Lower lobe of right lung (tissue), 2 donors: ENCODE results near the gene FAM78B. TPM values are rescaled to one million over a fixed set of nuclear protein-coding genes. Genes with fewer than 3 reads are reported as not detected.

Experiments used
- ATAC-seq, 2 donors: fragments of 200-7000 bp; cut with Tn5 transposase; one replicate each; pipeline ENCODE4 v1.9.1; 2020 to 2022; ENCODE audit warnings: mild to moderate bottlenecking in 2 of 2, moderate library complexity in 2 of 2
- DNase-seq: peaks from one replicate; pipeline ENCODE4 v3.0.0-alpha.2; 2020
- H3K27ac ChIP-seq: fragments of 200-600 bp; one replicate; pipeline ENCODE4 v1.8.0; 2022
- H3K27me3 ChIP-seq: fragments of 200-600 bp; one replicate; pipeline ENCODE4 v1.8.0; 2022; ENCODE audit warnings: low read depth
- H3K36me3 ChIP-seq: fragments of 200-600 bp; one replicate; pipeline ENCODE4 v1.8.0; 2022; ENCODE audit warnings: mild to moderate bottlenecking
- H3K4me1 ChIP-seq: fragments of 200-600 bp; one replicate; pipeline ENCODE4 v1.8.0; 2022
- H3K4me3 ChIP-seq: fragments of 200-600 bp; one replicate; pipeline ENCODE4 v1.8.0; 2022; ENCODE audit warnings: mild to moderate bottlenecking
- H3K9me3 ChIP-seq: fragments of 200-600 bp; one replicate; pipeline ENCODE4 v1.8.0; 2022
- CTCF ChIP-seq: fragments of 200-600 bp; IDR thresholded peaks from one replicate; pipeline ENCODE4 v1.8.0; 2022; ENCODE audit warnings: antibody characterized with exemption, mild to moderate bottlenecking
- intact Hi-C: fragments of 100-400 bp; cut with DNase I; formaldehyde crosslinking; loops from one replicate; pipeline ENCODE4 v1.11.0; 2022
- total RNA-seq: library from RNA; stranded (reverse); fragmentation: NEBNext Ultra II Directional; extraction: Animal tissue kit (Norgen Biotek cat#: 25700); gene quantifications from one replicate; pipeline ENCODE4 v1.2.1, GENCODE V29; 2021
- donor health status: DM: no; HTN: yes; CAD: no; lungs with severe emphysema.

Gene FAM78B
- total RNA-seq, 1 donor from 2014 or later: 0.95 TPM

GRCh38 chr1:166090244-166090643 is 76.6 kb downstream of the FAM78B start:
- TF ChIP-seq CTCF: no peak
- intact Hi-C loops: no loop called here
- no peak overlapping the region for H3K4me3 ChIP-seq
- no peaks in the 10 kb centered on the region for H3K4me1 ChIP-seq
- no peak for DNase-seq
- H3K27me3 ChIP-seq: no peaks in the 10 kb centered on the region
- no peak overlapping the region for H3K27ac ChIP-seq
- no peaks in the 10 kb centered on the region for H3K9me3 ChIP-seq
- no peak for ATAC-seq
- H3K36me3 ChIP-seq: no peaks in the 10 kb centered on the region

GRCh38 chr1:166089804-166090203 is 77.0 kb downstream of the FAM78B start:
- no peaks in the 10 kb centered on the region for H3K9me3 ChIP-seq
- H3K4me1 ChIP-seq: no peaks in the 10 kb centered on the region
- ATAC-seq (no peak), DNase-seq (no peak)
- intact Hi-C loops: no loop called here
- TF ChIP-seq CTCF: no peak
- H3K27me3 ChIP-seq: no peaks in the 10 kb centered on the region
- no peak overlapping the region for H3K4me3 ChIP-seq
- H3K27ac ChIP-seq: no peak overlapping the region
- no peaks in the 10 kb centered on the region for H3K36me3 ChIP-seq

- no peaks in the 10 kb centered on the region for H3K27me3 ChIP-seq
These were observed 78.2 kb downstream of the FAM78B start for GRCh38 chr1:166088572-166088955.

GRCh38 chr1:166087734-166088571 is 78.8 kb downstream of the FAM78B start:
- TF ChIP-seq CTCF: no peak
- no peak for DNase-seq
- Histone ChIP-seq H3K4me3 (no peak overlapping the region), H3K4me1 (no peaks in the 10 kb centered on the region), H3K9me3 (no peaks in the 10 kb centered on the region), H3K27ac (no peak overlapping the region), H3K36me3 (no peaks in the 10 kb centered on the region), H3K27me3 (no peaks in the 10 kb centered on the region)
- ATAC-seq: no peak
- intact Hi-C loops: no loop called here

More at GRCh38 chr1:166088572-166088955, 78.2 kb downstream of the FAM78B start:
- Histone ChIP-seq H3K4me3 (no peak overlapping the region), H3K4me1 (no peaks in the 10 kb centered on the region), H3K9me3 (no peaks in the 10 kb centered on the region), H3K36me3 (no peaks in the 10 kb centered on the region), H3K27ac (no peak overlapping the region)
- no peak for DNase-seq
- ATAC-seq: no peak
- intact Hi-C loops: no loop called here
- TF ChIP-seq CTCF: no peak

GRCh38 chr1:166086113-166086883 is 80.5 kb downstream of the FAM78B start:
- Histone ChIP-seq H3K4me3 (no peak overlapping the region), H3K4me1 (no peaks in the 10 kb centered on the region), H3K27me3 (no peaks in the 10 kb centered on the region), H3K9me3 (no peaks in the 10 kb centered on the region), H3K27ac (no peak overlapping the region), H3K36me3 (no peaks in the 10 kb centered on the region)
- intact Hi-C loops: no loop called here
- DNase-seq (no peak), ATAC-seq (no peak)
- TF ChIP-seq CTCF: no peak
